Body of pancreas (tissue), 4 donors: ENCODE results near the gene NAA50.

Experiments used
- CTCF ChIP-seq, 7 experiments: fragments of 450-650 bp in 4 of 7; fragments of 200-600 bp in 3 of 7; sonication (generic) in 3 of 7; IDR thresholded peaks; one replicate each; pipeline ENCODE4 v1.5.1; 2016 to 2019; ENCODE audit warnings: antibody characterized with exemption in 7 of 7
- POLR2A ChIP-seq, 3 donors: fragments of 450-650 bp; IDR thresholded peaks; one replicate each; pipeline ENCODE4 v1.6.1; 2016; ENCODE audit warnings: antibody characterized with exemption in 3 of 3, mild to moderate bottlenecking in 2 of 3

DNA sequence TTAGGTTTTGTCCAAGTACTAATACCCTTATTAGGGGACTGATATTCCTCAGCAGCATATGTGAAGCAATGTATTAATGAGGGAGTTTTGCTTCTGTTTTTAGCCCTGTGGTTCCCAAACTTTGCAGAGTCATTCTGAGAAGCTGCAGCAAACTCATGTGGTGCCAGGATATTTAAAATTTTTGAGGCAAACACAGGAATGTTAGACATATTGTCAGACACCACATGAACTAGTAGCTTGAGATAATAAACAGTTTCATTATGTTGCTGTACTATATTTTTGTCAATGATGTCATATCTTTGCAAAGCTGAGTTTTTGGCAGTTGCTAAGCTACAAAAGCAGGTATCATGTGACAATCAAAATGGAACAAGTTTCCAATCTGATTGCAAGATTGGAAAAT is 37.4 kb upstream of the NAA50 start:
- TF ChIP-seq CTCF (IDR thresholded peaks at IDR 0.05) (no peak), POLR2A (IDR thresholded peaks at IDR 0.05) (no peak)
